ENCODE data around the gene UQCC2. TPM values are rescaled to one million over a fixed set of nuclear protein-coding genes. Genes with fewer than 3 reads are reported as not detected.

Gene UQCC2
- total RNA-seq, 5 donors from 2014 or later (not counting 1 experiment from before 2014, with no cell fraction given), result 17.2 to 36.2 (median 32.7) TPM

GRCh38 chr6:33685411-33686224 is 25.9 kb downstream of the UQCC2 start:
- H3K4me1 Mint-ChIP-seq, result peaks cover 0 to 18% (median 10%) of the 10 kb centered on the region in 3 donors
- no peaks in the 10 kb centered on the region for H3K27me3 Mint-ChIP-seq
- Histone ChIP-seq H3K36me3 (ENCODE audit: control insufficient read depth in 2 of 2, extremely low read depth in 1 of 2, insufficient read depth in 1 of 2, low read length in 1 of 2) (peaks cover 14 to 92% of the 10 kb centered on the region in 2 donors), H3K9me3 (no peaks in the 10 kb centered on the region), H3K27me3 (replicated peaks in 1 of 2; ENCODE audit: control insufficient read depth in 2 of 2, extremely low read depth in 1 of 2, insufficient read depth in 2 of 2, low read length in 1 of 2) (no peaks in the 10 kb centered on the region), H3K4me1 (ENCODE audit: control insufficient read depth in 1 of 2, extremely low read depth in 1 of 2, insufficient read depth in 2 of 2, low read length in 2 of 2) (peaks cover 4 to 15% of the 10 kb centered on the region in 2 experiments), H3K27ac (ENCODE audit: low read length) (no peak overlapping the region), H3K4me3 (ENCODE audit: control insufficient read depth in 1 of 2, extremely low read depth in 1 of 2, low read length in 1 of 2) (no peak overlapping the region)
- 94% methylated on average over 35 of the region's 38 CpGs for WGBS (ENCODE audit: insufficient coverage)
- no peak overlapping the region for H3K4me3 Mint-ChIP-seq
- CTCF ChIA-PET, result interaction anchor here in 1 of 2 donors (0.7 kb wide), 1 partner anchor 1286 kb away, joined by 3 read pairs; no protein-coding TSS in a partner anchor
- no peak for DNase-seq
- no peak overlapping the region for H3K27ac Mint-ChIP-seq
- POLR2A ChIA-PET, result interaction anchor here in 1 of 2 donors (0.6 kb wide), 1 partner anchor 85 kb away, joined by 3 read pairs; no protein-coding TSS in a partner anchor
- peaks cover 54% of the 10 kb centered on the region for H3K36me3 Mint-ChIP-seq
- ATAC-seq (replicated peaks in 1 of 4), result no peak
- H3K9me3 Mint-ChIP-seq, result no peaks in the 10 kb centered on the region

- DNase-seq, result no peak
- no peak for ATAC-seq (replicated peaks in 1 of 4)
- no peak overlapping the region for H3K27ac Mint-ChIP-seq
- 100% methylated on average over 6 of the region's 7 CpGs for WGBS (ENCODE audit: insufficient coverage)
- Histone ChIP-seq H3K4me3 (ENCODE audit: control insufficient read depth in 1 of 2, extremely low read depth in 1 of 2, low read length in 1 of 2) (no peak overlapping the region), H3K27ac (ENCODE audit: low read length) (no peak overlapping the region), H3K4me1 (ENCODE audit: control insufficient read depth in 1 of 2, extremely low read depth in 1 of 2, insufficient read depth in 2 of 2, low read length in 2 of 2) (peaks cover 4 to 15% of the 10 kb centered on the region in 2 experiments), H3K27me3 (replicated peaks in 1 of 2; ENCODE audit: control insufficient read depth in 2 of 2, extremely low read depth in 1 of 2, insufficient read depth in 2 of 2, low read length in 1 of 2) (no peaks in the 10 kb centered on the region), H3K9me3 (no peaks in the 10 kb centered on the region), H3K36me3 (ENCODE audit: control insufficient read depth in 2 of 2, extremely low read depth in 1 of 2, insufficient read depth in 1 of 2, low read length in 1 of 2) (peaks cover 18 to 92% of the 10 kb centered on the region in 2 donors)
- CTCF ChIA-PET, result no interaction called here
- POLR2A ChIA-PET, result no interaction called here
- no peak overlapping the region for H3K4me3 Mint-ChIP-seq
- no peaks in the 10 kb centered on the region for H3K9me3 Mint-ChIP-seq
- peaks cover 60% of the 10 kb centered on the region for H3K36me3 Mint-ChIP-seq
- H3K27me3 Mint-ChIP-seq, result no peaks in the 10 kb centered on the region
- peaks cover 0 to 18% (median 10%) of the 10 kb centered on the region in 3 donors for H3K4me1 Mint-ChIP-seq
These were observed 26.5 kb downstream of the UQCC2 start for GRCh38 chr6:33684983-33685382.

GRCh38 chr6:33684428-33684896 is 27.0 kb downstream of the UQCC2 start:
- H3K4me3 ChIP-seq (ENCODE audit: control insufficient read depth in 1 of 2, extremely low read depth in 1 of 2, low read length in 1 of 2), result no peak overlapping the region
- WGBS (ENCODE audit: insufficient coverage), result 98% methylated on average over 14 of the region's 16 CpGs
- Mint-ChIP-seq H3K27me3 (no peaks in the 10 kb centered on the region), H3K4me3 (no peak overlapping the region), H3K9me3 (no peaks in the 10 kb centered on the region), H3K36me3 (peaks cover 60% of the 10 kb centered on the region), H3K4me1 (peaks cover 0 to 18% (median 10%) of the 10 kb centered on the region in 3 donors), H3K27ac (no peak overlapping the region)
- ATAC-seq (replicated peaks in 1 of 4), result no peak
- H3K36me3 ChIP-seq (ENCODE audit: control insufficient read depth in 2 of 2, extremely low read depth in 1 of 2, insufficient read depth in 1 of 2, low read length in 1 of 2), result peaks cover 17 to 93% of the 10 kb centered on the region in 2 donors
- POLR2A ChIA-PET, result no interaction called here
- H3K9me3 ChIP-seq, result no peaks in the 10 kb centered on the region
- H3K27ac ChIP-seq (ENCODE audit: low read length), result no peak overlapping the region
- CTCF ChIA-PET, result no interaction called here
- no peaks in the 10 kb centered on the region for H3K27me3 ChIP-seq (replicated peaks in 1 of 2; ENCODE audit: control insufficient read depth in 2 of 2, extremely low read depth in 1 of 2, insufficient read depth in 2 of 2, low read length in 1 of 2)
- H3K4me1 ChIP-seq (ENCODE audit: control insufficient read depth in 1 of 2, extremely low read depth in 1 of 2, insufficient read depth in 2 of 2, low read length in 2 of 2), result peaks cover 4 to 15% of the 10 kb centered on the region in 2 experiments
- DNase-seq, result no peak

GRCh38 chr6:33683576-33684427 is 27.7 kb downstream of the UQCC2 start:
- H3K4me1 ChIP-seq (ENCODE audit: control insufficient read depth in 1 of 2, extremely low read depth in 1 of 2, insufficient read depth in 2 of 2, low read length in 2 of 2), result peaks cover 4 to 15% of the 10 kb centered on the region in 2 experiments
- H3K27ac ChIP-seq (ENCODE audit: low read length), result peak overlapping the region; percentile 1
- no peaks in the 10 kb centered on the region for H3K9me3 ChIP-seq
- CTCF ChIA-PET, result no interaction called here
- WGBS (ENCODE audit: insufficient coverage), result 90% methylated on average over 13 of the region's 19 CpGs
- POLR2A ChIA-PET, result no interaction called here
- peaks cover 15 to 95% of the 10 kb centered on the region in 2 donors for H3K36me3 ChIP-seq (ENCODE audit: control insufficient read depth in 2 of 2, extremely low read depth in 1 of 2, insufficient read depth in 1 of 2, low read length in 1 of 2)
- ATAC-seq (replicated peaks in 1 of 4), result peak in 2 of 4 experiments; percentile 9 to 12
- no peak overlapping the region for H3K4me3 ChIP-seq (ENCODE audit: control insufficient read depth in 1 of 2, extremely low read depth in 1 of 2, low read length in 1 of 2)
- H3K4me1 Mint-ChIP-seq, result peaks cover 0 to 18% (median 10%) of the 10 kb centered on the region in 3 donors
- H3K27me3 Mint-ChIP-seq, result no peaks in the 10 kb centered on the region
- H3K27ac Mint-ChIP-seq, result peak overlapping the region; percentile 81 to 82
- H3K4me3 Mint-ChIP-seq, result no peak overlapping the region
- H3K9me3 Mint-ChIP-seq, result no peaks in the 10 kb centered on the region
- peaks cover 59% of the 10 kb centered on the region for H3K36me3 Mint-ChIP-seq
- DNase-seq, result no peak
- H3K27me3 ChIP-seq (replicated peaks in 1 of 2; ENCODE audit: control insufficient read depth in 2 of 2, extremely low read depth in 1 of 2, insufficient read depth in 2 of 2, low read length in 1 of 2), result no peaks in the 10 kb centered on the region

GRCh38 chr6:33683051-33683571 is 28.4 kb downstream of the UQCC2 start:
- H3K27me3 ChIP-seq (replicated peaks in 1 of 2; ENCODE audit: control insufficient read depth in 2 of 2, extremely low read depth in 1 of 2, insufficient read depth in 2 of 2, low read length in 1 of 2), result no peaks in the 10 kb centered on the region
- Mint-ChIP-seq H3K36me3 (peaks cover 59% of the 10 kb centered on the region), H3K4me1 (peaks cover 0 to 18% (median 10%) of the 10 kb centered on the region in 3 donors), H3K27me3 (no peaks in the 10 kb centered on the region), H3K4me3 (no peak overlapping the region), H3K9me3 (no peaks in the 10 kb centered on the region), H3K27ac (peak overlapping the region; percentile 81 to 82)
- peak in 21 of 35 experiments; percentile 6 to 53 (median 26) for DNase-seq
- H3K36me3 ChIP-seq (ENCODE audit: control insufficient read depth in 2 of 2, extremely low read depth in 1 of 2, insufficient read depth in 1 of 2, low read length in 1 of 2), result peaks cover 14 to 93% of the 10 kb centered on the region in 2 donors
- peak; percentile 50 to 71 (median 56) for ATAC-seq (replicated peaks in 1 of 4)
- no peaks in the 10 kb centered on the region for H3K9me3 ChIP-seq
- WGBS (ENCODE audit: insufficient coverage), result 73% methylated on average over 12 of the region's 15 CpGs
- ChIA-PET CTCF (interaction anchor here in 1 of 2 donors (0.6 kb wide), 1 partner anchor 47 kb away, joined by 3 read pairs; no protein-coding TSS in a partner anchor), POLR2A (no interaction called here)
- peaks cover 4 to 15% of the 10 kb centered on the region in 2 experiments for H3K4me1 ChIP-seq (ENCODE audit: control insufficient read depth in 1 of 2, extremely low read depth in 1 of 2, insufficient read depth in 2 of 2, low read length in 2 of 2)
- H3K4me3 ChIP-seq (ENCODE audit: control insufficient read depth in 1 of 2, extremely low read depth in 1 of 2, low read length in 1 of 2), result no peak overlapping the region
- peak overlapping the region; percentile 23 for H3K27ac ChIP-seq (ENCODE audit: low read length)

- POLR2A ChIA-PET, result no interaction called here
- no peak overlapping the region for H3K4me3 Mint-ChIP-seq
These were observed 29.2 kb downstream of the UQCC2 start for GRCh38 chr6:33682341-33682740.

More at GRCh38 chr6:33682341-33682740, 29.2 kb downstream of the UQCC2 start:
- CTCF ChIA-PET, result no interaction called here
- no peaks in the 10 kb centered on the region for H3K9me3 ChIP-seq
- ATAC-seq (replicated peaks in 1 of 4) (no peak), DNase-seq (no peak)
- Mint-ChIP-seq H3K9me3 (no peaks in the 10 kb centered on the region), H3K36me3 (peaks cover 66% of the 10 kb centered on the region), H3K4me1 (peaks cover 0 to 20% (median 10%) of the 10 kb centered on the region in 3 donors), H3K27me3 (no peaks in the 10 kb centered on the region), H3K27ac (peak overlapping the region; percentile 50 to 82)
- peaks cover 14 to 92% of the 10 kb centered on the region in 2 donors for H3K36me3 ChIP-seq (ENCODE audit: control insufficient read depth in 2 of 2, extremely low read depth in 1 of 2, insufficient read depth in 1 of 2, low read length in 1 of 2)
- peaks cover 4 to 15% of the 10 kb centered on the region in 2 experiments for H3K4me1 ChIP-seq (ENCODE audit: control insufficient read depth in 1 of 2, extremely low read depth in 1 of 2, insufficient read depth in 2 of 2, low read length in 2 of 2)
- H3K27me3 ChIP-seq (replicated peaks in 1 of 2; ENCODE audit: control insufficient read depth in 2 of 2, extremely low read depth in 1 of 2, insufficient read depth in 2 of 2, low read length in 1 of 2), result no peaks in the 10 kb centered on the region
- WGBS (ENCODE audit: insufficient coverage), result 96% methylated on average over 13 of the region's 13 CpGs
- no peak overlapping the region for H3K27ac ChIP-seq (ENCODE audit: low read length)
- no peak overlapping the region for H3K4me3 ChIP-seq (ENCODE audit: control insufficient read depth in 1 of 2, extremely low read depth in 1 of 2, low read length in 1 of 2)
